Measurements from ENCODE around the gene TMEM139.

GRCh38 chr7:143320620-143321019 is 35.9 kb downstream of the TMEM139 start:
- no peak for TF ChIP-seq CTCF (IDR thresholded peaks at IDR 0.05; ENCODE audit: borderline replicate concordance, extremely low read depth, low read length, poor library complexity, severe bottlenecking)
- no peak for TF ChIP-seq EZH2 (IDR thresholded peaks at IDR 0.05; ENCODE audit: borderline replicate concordance, low read depth, low read length, severe bottlenecking)
